Spleen (tissue), 7 donors: ENCODE results near the gene ANP32B.
"Not testable (repeated sequence)": the region's sequence is repeated elsewhere in the genome, so short reads cannot be mapped to it uniquely, and the experiment has no call there.

Experiments
- CTCF ChIP-seq, 11 experiments: fragments of 200-600 bp in 7 of 11; fragments of 450-650 bp in 4 of 11; sonication (generic) in 4 of 11; IDR thresholded peaks in 8 of 11; conservative IDR thresholded peaks in 3 of 11; 1 replicate in 7 of 11; 2 replicates in 4 of 11; pipeline versions ENCODE4 v1.4.0 to v1.8.0; 2016 to 2021; ENCODE audit warnings: antibody characterized with exemption in 11 of 11, inconsistent platforms in 4 of 11, mild to moderate bottlenecking in 1 of 11
- POLR2A ChIP-seq, 3 donors: fragments of 450-650 bp; IDR thresholded peaks; one replicate each; pipeline ENCODE4 v1.5.1; 2017; ENCODE audit warnings: antibody characterized with exemption in 3 of 3, mild to moderate bottlenecking in 1 of 3
- POLR2AphosphoS5 ChIP-seq, 3 donors: sonication (generic); formaldehyde crosslinking; IDR thresholded peaks; one replicate each; pipeline ENCODE4 v1.5.1; 2017; ENCODE audit warnings: antibody characterized with exemption in 3 of 3
- donor health status: DM: no; HTN: no; CAD: no; lungs with moderate emphysema.
- donor health status: DM: no; HTN: no; CAD: no.
- donor health status: DM: no; HTN: no; CAD: no.

GRCh38 chr9:97945470-97945869 is 37.7 kb upstream of the ANP32B start:
- not testable (repeated sequence) for TF ChIP-seq CTCF (IDR thresholded peaks at IDR 0.05 in 8 of 11, conservative IDR thresholded peaks at IDR 0.05 in 3 of 11); POLR2A (IDR thresholded peaks at IDR 0.05); POLR2AphosphoS5 (IDR thresholded peaks at IDR 0.05)
